Right forelimb (tissue), 1 donor: ENCODE data around the gene SLC25A12.
"Not testable (repeated sequence)": the region's sequence is repeated elsewhere in the genome, so short reads cannot be mapped to it uniquely, and the experiment has no call there.

ENCODE experiments used
- DNase-seq: peaks from one replicate; pipeline ENCODE4 v3.0.0-alpha.2; 2018

SLC25A12 gene

GRCh38 chr2:171822525-171823322, 71.3 kb downstream of the SLC25A12 start:
- DNase-seq, result no peak

GRCh38 chr2:171819453-171819852, 74.6 kb downstream of the SLC25A12 start:
- DNase-seq, result no peak

GRCh38 chr2:171814883-171815282, 79.2 kb downstream of the SLC25A12 start:
- DNase-seq, result no peak

- no peak for DNase-seq
These were observed 79.9 kb downstream of the SLC25A12 start for GRCh38 chr2:171814174-171814573.

GRCh38 chr2:171813729-171814128, 80.3 kb downstream of the SLC25A12 start:
- no peak for DNase-seq

GRCh38 chr2:171813126-171813525, 80.9 kb downstream of the SLC25A12 start:
- DNase-seq, result no peak

- no peak for DNase-seq
These were observed 82.8 kb downstream of the SLC25A12 start for GRCh38 chr2:171811245-171811628.

- no peak for DNase-seq
These were observed 83.4 kb downstream of the SLC25A12 start for GRCh38 chr2:171810422-171811244.

GRCh38 chr2:171808885-171809284, 85.2 kb downstream of the SLC25A12 start:
- not testable (repeated sequence) for DNase-seq

GRCh38 chr2:171807831-171808393, 86.1 kb downstream of the SLC25A12 start:
- no peak for DNase-seq

GRCh38 chr2:171807119-171807518, 86.9 kb downstream of the SLC25A12 start:
- no peak for DNase-seq

- DNase-seq, result no peak
These were observed 89.6 kb downstream of the SLC25A12 start for GRCh38 chr2:171804456-171804855.

- DNase-seq, result no peak
These were observed 90.3 kb downstream of the SLC25A12 start for GRCh38 chr2:171803757-171804156.

- DNase-seq, result no peak
These were observed 93.4 kb downstream of the SLC25A12 start for GRCh38 chr2:171800639-171801038.

GRCh38 chr2:171798156-171798820, 95.8 kb downstream of the SLC25A12 start:
- DNase-seq, result no peak

- DNase-seq, result no peak
These were observed 99.1 kb downstream of the SLC25A12 start for GRCh38 chr2:171794918-171795317.

- no peak for DNase-seq
These were observed 100.1 kb downstream of the SLC25A12 start for GRCh38 chr2:171793691-171794678.

GRCh38 chr2:171792886-171793580, 101.0 kb downstream of the SLC25A12 start:
- DNase-seq, result no peak

- no peak for DNase-seq
These were observed 101.9 kb downstream of the SLC25A12 start for GRCh38 chr2:171792157-171792556.

- no peak for DNase-seq
These were observed 102.7 kb downstream of the SLC25A12 start for GRCh38 chr2:171791361-171791760.

- no peak for DNase-seq
These were observed 104.1 kb downstream of the SLC25A12 start for GRCh38 chr2:171789956-171790355.
